Body of pancreas (tissue), 4 donors: Measurements from ENCODE around the gene SSMEM1. TPM values are rescaled to one million over a fixed set of nuclear protein-coding genes. Genes with fewer than 3 reads are reported as not detected.

Experiments
- ATAC-seq: fragments of 150-250 bp; one replicate; pipeline ENCODE4 v1.9.1; 2016
- DNase-seq, 4 donors: peaks; one replicate each; pipeline ENCODE4 v3.0.0-alpha.2; 2019
- H3K27ac ChIP-seq, 4 donors: fragments of 200-600 bp; sonication (generic); 1 replicate in 3 of 4; 2 replicates in 1 of 4; pipeline versions ENCODE4 v1.5.1 to v1.6.1; 2016 to 2019; ENCODE audit warnings: mild to moderate bottlenecking in 1 of 4, mixed read lengths in 1 of 4, moderate library complexity in 1 of 4
- H3K27me3 ChIP-seq, 2 donors: fragments of 200-600 bp; sonication (generic); one replicate each; pipeline ENCODE4 v1.6.0; 2016; ENCODE audit warnings: mild to moderate bottlenecking in 1 of 2
- H3K36me3 ChIP-seq, 2 donors: fragments of 200-600 bp; sonication (generic); replicated peaks in 1 of 2; 2 replicates each; pipeline ENCODE4 v1.5.1; 2016; ENCODE audit warnings: low read depth in 2 of 2; ENCODE audit not compliant: insufficient read depth in 1 of 2
- H3K4me1 ChIP-seq: fragments of 200-600 bp; sonication (generic); one replicate; pipeline ENCODE4 v1.6.0; 2016
- H3K4me3 ChIP-seq, 2 donors: fragments of 200-600 bp; sonication (generic); 1 replicate in 1 of 2; 2 replicates in 1 of 2; pipeline ENCODE4 v1.5.1; 2016 to 2019
- H3K9me3 ChIP-seq, 3 donors: fragments of 200-600 bp; sonication (generic); 1 replicate in 2 of 3; 2 replicates in 1 of 3; pipeline ENCODE4 v1.5.1; 2016
- POLR2A ChIP-seq, 3 donors: fragments of 450-650 bp; IDR thresholded peaks; one replicate each; pipeline ENCODE4 v1.6.1; 2016; ENCODE audit warnings: antibody characterized with exemption in 3 of 3, mild to moderate bottlenecking in 2 of 3
- WGBS, 2 donors: methylation state at CpG; one replicate each; pipeline ENCODE4 v1.1.5; 2017; 5-methylcytosine and 5-hydroxymethylcytosine counted together
- intact Hi-C: fragments of 100-400 bp; cut with DNase I; formaldehyde crosslinking; loops from one replicate; pipeline ENCODE4 v1.15.1; 2023
- total RNA-seq, 2 donors: library from RNA; depleted of rRNA; stranded (reverse); fragments of >200 nt; gene quantifications; one replicate each; pipeline ENCODE4 v1.1.0, GENCODE V29; 2016
- TF ChIP-seq, protein P1 (sequence below), 7 experiments: fragments of 450-650 bp in 4 of 7; fragments of 200-600 bp in 3 of 7; sonication (generic) in 3 of 7; IDR thresholded peaks; one replicate each; pipeline ENCODE4 v1.5.1; 2016 to 2019; ENCODE audit warnings: antibody characterized with exemption in 7 of 7

The SSMEM1 gene
- total RNA-seq, 2 donors from 2014 or later = not detected

GRCh38 chr7:130195396-130195795 lies 12.3 kb upstream of the SSMEM1 start:
- TF ChIP-seq, protein P1, sequence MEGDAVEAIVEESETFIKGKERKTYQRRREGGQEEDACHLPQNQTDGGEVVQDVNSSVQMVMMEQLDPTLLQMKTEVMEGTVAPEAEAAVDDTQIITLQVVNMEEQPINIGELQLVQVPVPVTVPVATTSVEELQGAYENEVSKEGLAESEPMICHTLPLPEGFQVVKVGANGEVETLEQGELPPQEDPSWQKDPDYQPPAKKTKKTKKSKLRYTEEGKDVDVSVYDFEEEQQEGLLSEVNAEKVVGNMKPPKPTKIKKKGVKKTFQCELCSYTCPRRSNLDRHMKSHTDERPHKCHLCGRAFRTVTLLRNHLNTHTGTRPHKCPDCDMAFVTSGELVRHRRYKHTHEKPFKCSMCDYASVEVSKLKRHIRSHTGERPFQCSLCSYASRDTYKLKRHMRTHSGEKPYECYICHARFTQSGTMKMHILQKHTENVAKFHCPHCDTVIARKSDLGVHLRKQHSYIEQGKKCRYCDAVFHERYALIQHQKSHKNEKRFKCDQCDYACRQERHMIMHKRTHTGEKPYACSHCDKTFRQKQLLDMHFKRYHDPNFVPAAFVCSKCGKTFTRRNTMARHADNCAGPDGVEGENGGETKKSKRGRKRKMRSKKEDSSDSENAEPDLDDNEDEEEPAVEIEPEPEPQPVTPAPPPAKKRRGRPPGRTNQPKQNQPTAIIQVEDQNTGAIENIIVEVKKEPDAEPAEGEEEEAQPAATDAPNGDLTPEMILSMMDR (IDR thresholded peaks at IDR 0.05) = no peak
- no peak for TF ChIP-seq POLR2A (IDR thresholded peaks at IDR 0.05)
- 97 to 98% methylated on average over 2 of the region's 2 CpGs for WGBS, 2 donors
- Histone ChIP-seq H3K36me3 (peaks cover 0 to 10% of the 10 kb centered on the region in 2 donors), H3K27me3 (no peaks in the 10 kb centered on the region), H3K27ac (no peak overlapping the region), H3K9me3 (no peaks in the 10 kb centered on the region), H3K4me3 (no peak overlapping the region), H3K4me1 (no peaks in the 10 kb centered on the region)
- intact Hi-C loops = no loop called here
- ATAC-seq (no peak), DNase-seq (no peak)

DNA sequence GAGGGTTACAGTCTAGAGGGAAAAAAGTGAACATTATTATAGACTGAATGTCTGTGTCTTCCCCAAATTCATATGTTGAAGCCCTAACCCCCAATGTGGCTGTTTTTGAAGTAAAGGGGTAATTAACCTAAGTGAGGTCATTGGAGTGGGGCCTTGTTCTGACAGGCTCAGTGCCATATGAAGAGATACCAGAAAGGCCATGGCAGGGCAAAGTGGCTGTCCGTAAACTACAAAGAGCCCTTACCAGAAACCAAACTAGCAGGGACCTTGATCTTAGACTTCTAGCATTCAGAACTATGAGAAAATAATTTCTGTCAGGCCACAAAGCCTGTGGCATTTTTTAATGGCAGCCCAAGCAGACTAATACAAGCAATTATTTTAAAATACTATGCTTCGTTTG lies 11.2 kb upstream of the SSMEM1 start:
- no peak for DNase-seq
- H3K27ac ChIP-seq = no peak overlapping the region
- no peaks in the 10 kb centered on the region for H3K9me3 ChIP-seq
- no peaks in the 10 kb centered on the region for H3K27me3 ChIP-seq
- intact Hi-C loops = no loop called here
- H3K4me1 ChIP-seq = no peaks in the 10 kb centered on the region
- no peak for ATAC-seq
- H3K4me3 ChIP-seq = no peak overlapping the region
- no peak for TF ChIP-seq POLR2A (IDR thresholded peaks at IDR 0.05)
- TF ChIP-seq, protein P1 (IDR thresholded peaks at IDR 0.05) = no peak
- H3K36me3 ChIP-seq = peaks cover 0 to 10% of the 10 kb centered on the region in 2 donors
- WGBS, 2 donors = 83 to 89% methylated on average over 2 of the region's 2 CpGs

- Histone ChIP-seq H3K36me3 (peaks cover 0 to 9% of the 10 kb centered on the region in 2 donors), H3K27ac (no peak overlapping the region), H3K9me3 (no peaks in the 10 kb centered on the region), H3K4me1 (no peaks in the 10 kb centered on the region), H3K4me3 (no peak overlapping the region), H3K27me3 (no peaks in the 10 kb centered on the region)
- no peak for DNase-seq
- intact Hi-C loops = no loop called here
- no peak for TF ChIP-seq POLR2A (IDR thresholded peaks at IDR 0.05)
- TF ChIP-seq, protein P1 (IDR thresholded peaks at IDR 0.05) = no peak
- ATAC-seq = no peak
- 50 to 64% methylated on average over 2 of the region's 2 CpGs for WGBS, 2 donors
These were observed 10.6 kb upstream of the SSMEM1 start for GRCh38 chr7:130197094-130197493.

GRCh38 chr7:130201796-130202195 lies 5.9 kb upstream of the SSMEM1 start:
- 80% methylated on average over 7 of the region's 7 CpGs for WGBS, 2 donors
- DNase-seq (no peak), ATAC-seq (no peak)
- Histone ChIP-seq H3K36me3 (peaks cover 0 to under 1% of the 10 kb centered on the region in 2 donors), H3K4me1 (peaks cover 15% of the 10 kb centered on the region), H3K9me3 (no peaks in the 10 kb centered on the region), H3K27me3 (no peaks in the 10 kb centered on the region), H3K27ac (no peak overlapping the region), H3K4me3 (no peak overlapping the region)
- intact Hi-C loops = no loop called here
- TF ChIP-seq POLR2A (IDR thresholded peaks at IDR 0.05) = no peak
- TF ChIP-seq, protein P1 (IDR thresholded peaks at IDR 0.05) = no peak
